ENCODE measurements around the gene ZNF148.

The ZNF148 gene

GRCh38 chr3:125186261-125186787, 188.8 kb downstream of the ZNF148 start:
- Histone ChIP-seq H3K4me3 (ENCODE audit: insufficient read length, low read depth) (no peak overlapping the region), H3K4me1 (ENCODE audit: insufficient read depth, insufficient read length) (peaks cover 28% of the 10 kb centered on the region), H3K9ac (ENCODE audit: insufficient read length, low read depth) (no peak overlapping the region), H3K36me3 (ENCODE audit: insufficient read depth, insufficient read length, low read length) (peaks cover 31% of the 10 kb centered on the region), H3K9me3 (ENCODE audit: insufficient read depth, low read length) (no peaks in the 10 kb centered on the region; the same call in 1 of the 2 replicates), H3K27me3 (ENCODE audit: insufficient read depth, insufficient read length) (no peaks in the 10 kb centered on the region)
- DNase-seq (ENCODE audit: low read depth, low spot score): no peak
- TF ChIP-seq SUZ12 (IDR thresholded peaks at IDR 0.05; ENCODE audit: extremely low read depth, insufficient read depth, insufficient read length) (no peak), YY1 (IDR thresholded peaks at IDR 0.05; ENCODE audit: insufficient read depth, insufficient read length) (no peak), ZNF274 (IDR thresholded peaks at IDR 0.05; ENCODE audit: low read depth, low read length) (no peak)

GRCh38 chr3:125185805-125186204, 189.3 kb downstream of the ZNF148 start:
- H3K27me3 ChIP-seq (ENCODE audit: insufficient read depth, insufficient read length): no peaks in the 10 kb centered on the region
- DNase-seq (ENCODE audit: low read depth, low spot score): no peak
- no peak overlapping the region for H3K9ac ChIP-seq (ENCODE audit: insufficient read length, low read depth)
- peaks cover 28% of the 10 kb centered on the region for H3K4me1 ChIP-seq (ENCODE audit: insufficient read depth, insufficient read length)
- H3K36me3 ChIP-seq (ENCODE audit: insufficient read depth, insufficient read length, low read length): peaks cover 31% of the 10 kb centered on the region
- H3K4me3 ChIP-seq (ENCODE audit: insufficient read length, low read depth): no peak overlapping the region
- H3K9me3 ChIP-seq (ENCODE audit: insufficient read depth, low read length): no peaks in the 10 kb centered on the region; the same call in 1 of the 2 replicates
- TF ChIP-seq SUZ12 (IDR thresholded peaks at IDR 0.05; ENCODE audit: extremely low read depth, insufficient read depth, insufficient read length) (no peak), YY1 (IDR thresholded peaks at IDR 0.05; ENCODE audit: insufficient read depth, insufficient read length) (no peak), ZNF274 (IDR thresholded peaks at IDR 0.05; ENCODE audit: low read depth, low read length) (no peak)

- no peaks in the 10 kb centered on the region for H3K27me3 ChIP-seq (ENCODE audit: insufficient read depth, insufficient read length)
- DNase-seq (ENCODE audit: low read depth, low spot score): no peak
- H3K4me3 ChIP-seq (ENCODE audit: insufficient read length, low read depth): no peak overlapping the region
- TF ChIP-seq SUZ12 (IDR thresholded peaks at IDR 0.05; ENCODE audit: extremely low read depth, insufficient read depth, insufficient read length): no peak
- TF ChIP-seq YY1 (IDR thresholded peaks at IDR 0.05; ENCODE audit: insufficient read depth, insufficient read length): no peak
- no peak for TF ChIP-seq ZNF274 (IDR thresholded peaks at IDR 0.05; ENCODE audit: low read depth, low read length)
- no peaks in the 10 kb centered on the region for H3K9me3 ChIP-seq (ENCODE audit: insufficient read depth, low read length)
- H3K4me1 ChIP-seq (ENCODE audit: insufficient read depth, insufficient read length): no peaks in the 10 kb centered on the region
- H3K36me3 ChIP-seq (ENCODE audit: insufficient read depth, insufficient read length, low read length): no peaks in the 10 kb centered on the region
- no peak overlapping the region for H3K9ac ChIP-seq (ENCODE audit: insufficient read length, low read depth)
Observed at GRCh38 chr3:125179884-125180240, 195.3 kb downstream of the ZNF148 start.

GRCh38 chr3:125179143-125179883, 195.8 kb downstream of the ZNF148 start:
- H3K4me3 ChIP-seq (ENCODE audit: insufficient read length, low read depth): no peak overlapping the region
- no peaks in the 10 kb centered on the region for H3K4me1 ChIP-seq (ENCODE audit: insufficient read depth, insufficient read length)
- no peak for DNase-seq (ENCODE audit: low read depth, low spot score)
- no peaks in the 10 kb centered on the region for H3K36me3 ChIP-seq (ENCODE audit: insufficient read depth, insufficient read length, low read length)
- no peak overlapping the region for H3K9ac ChIP-seq (ENCODE audit: insufficient read length, low read depth)
- no peaks in the 10 kb centered on the region for H3K27me3 ChIP-seq (ENCODE audit: insufficient read depth, insufficient read length)
- no peak for TF ChIP-seq YY1 (IDR thresholded peaks at IDR 0.05; ENCODE audit: insufficient read depth, insufficient read length)
- no peak for TF ChIP-seq SUZ12 (IDR thresholded peaks at IDR 0.05; ENCODE audit: extremely low read depth, insufficient read depth, insufficient read length)
- TF ChIP-seq ZNF274 (IDR thresholded peaks at IDR 0.05; ENCODE audit: low read depth, low read length): no peak
- peaks cover 2% of the 10 kb centered on the region; the same call in 1 of the 2 replicates for H3K9me3 ChIP-seq (ENCODE audit: insufficient read depth, low read length)

- no peaks in the 10 kb centered on the region for H3K36me3 ChIP-seq (ENCODE audit: insufficient read depth, insufficient read length, low read length)
- H3K9me3 ChIP-seq (ENCODE audit: insufficient read depth, low read length): peaks cover 4% of the 10 kb centered on the region; the same call in 1 of the 2 replicates
- no peak overlapping the region for H3K4me3 ChIP-seq (ENCODE audit: insufficient read length, low read depth)
- H3K27me3 ChIP-seq (ENCODE audit: insufficient read depth, insufficient read length): no peaks in the 10 kb centered on the region
- H3K4me1 ChIP-seq (ENCODE audit: insufficient read depth, insufficient read length): no peaks in the 10 kb centered on the region
- no peak for DNase-seq (ENCODE audit: low read depth, low spot score)
- TF ChIP-seq YY1 (IDR thresholded peaks at IDR 0.05; ENCODE audit: insufficient read depth, insufficient read length) (no peak), ZNF274 (IDR thresholded peaks at IDR 0.05; ENCODE audit: low read depth, low read length) (no peak), SUZ12 (IDR thresholded peaks at IDR 0.05; ENCODE audit: extremely low read depth, insufficient read depth, insufficient read length) (no peak)
- H3K9ac ChIP-seq (ENCODE audit: insufficient read length, low read depth): no peak overlapping the region
Observed at GRCh38 chr3:125177746-125178145, 197.4 kb downstream of the ZNF148 start.
